Dedifferentiated amniotic fluid mesenchymal stem cell (primary cell): ENCODE data around the gene TEX12.
"Not testable (repeated sequence)": the region's sequence is repeated elsewhere in the genome, so short reads cannot be mapped to it uniquely, and the experiment has no call there.

ENCODE experiments used
- DNase-seq: peaks from one replicate; pipeline ENCODE4 v3.0.0-alpha.2; 2016; ENCODE audit errors: extremely low spot score

TEX12 gene

GRCh38 chr11:112163875-112164685 lies 3.1 kb upstream of the TEX12 start, which contains the start of gene IL18:
IL18 (minus strand) TSS chr11:112164094; CDS start chr11:112155053, 9,041 bp downstream.
- no peak for DNase-seq

- no peak for DNase-seq
Observed at GRCh38 chr11:112165049-112165448, 2.1 kb upstream of the TEX12 start.

GRCh38 chr11:112166562-112166961 lies 610 bp upstream of the TEX12 start:
- DNase-seq, result no peak

GRCh38 chr11:112172362-112172994 lies 5.3 kb downstream of the TEX12 start:
- DNase-seq, result no peak

GRCh38 chr11:112173152-112173551 lies 6.0 kb downstream of the TEX12 start:
- DNase-seq, result no peak

- peak; percentile 59 for DNase-seq
Observed at GRCh38 chr11:112174789-112175598, 7.8 kb downstream of the TEX12 start, which contains the start of gene BCO2. BCO2 (plus strand) TSS chr11:112175512; CDS start chr11:112175602, 90 bp downstream.

- DNase-seq, result no peak
Observed at GRCh38 chr11:112175599-112175952, 8.4 kb downstream of the TEX12 start.

GRCh38 chr11:112176077-112176476 lies 8.9 kb downstream of the TEX12 start:
- no peak for DNase-seq

GRCh38 chr11:112177589-112177988 lies 10.4 kb downstream of the TEX12 start:
- no peak for DNase-seq

- DNase-seq, result no peak
Observed at GRCh38 chr11:112178428-112178827, 11.3 kb downstream of the TEX12 start.

GRCh38 chr11:112178936-112179335 lies 11.8 kb downstream of the TEX12 start:
- no peak for DNase-seq

- DNase-seq, result no peak
Observed at GRCh38 chr11:112179601-112180000, 12.4 kb downstream of the TEX12 start.

GRCh38 chr11:112182867-112183266 lies 15.7 kb downstream of the TEX12 start:
- DNase-seq, result no peak

GRCh38 chr11:112185883-112186282 lies 18.7 kb downstream of the TEX12 start:
- no peak for DNase-seq

- DNase-seq, result no peak
Observed at GRCh38 chr11:112186304-112186703, 19.1 kb downstream of the TEX12 start.

GRCh38 chr11:112195113-112195512 lies 27.9 kb downstream of the TEX12 start:
- DNase-seq, result not testable (repeated sequence)

- no peak for DNase-seq
Observed at GRCh38 chr11:112195951-112196351, 28.8 kb downstream of the TEX12 start.

- no peak for DNase-seq
Observed at GRCh38 chr11:112196519-112197087, 29.4 kb downstream of the TEX12 start.

- DNase-seq, result not testable (repeated sequence)
Observed at GRCh38 chr11:112199101-112199500, 31.9 kb downstream of the TEX12 start.

GRCh38 chr11:112200252-112200651 lies 33.1 kb downstream of the TEX12 start:
- DNase-seq, result no peak

- no peak for DNase-seq
Observed at GRCh38 chr11:112206071-112206470, 38.9 kb downstream of the TEX12 start.

GRCh38 chr11:112210890-112211289 lies 43.7 kb downstream of the TEX12 start:
- DNase-seq, result no peak
